ENCODE results near the gene TNS1. TPM values are rescaled to one million over a fixed set of nuclear protein-coding genes. Genes with fewer than 3 reads are reported as not detected.

TNS1 gene
- polyA plus RNA-seq, 1 donor from 2014 or later = not detected

- Mint-ChIP-seq H3K4me3 (no peak overlapping the region), H3K9me3 (no peaks in the 10 kb centered on the region), H3K36me3 (peaks cover 3% of the 10 kb centered on the region), H3K4me1 (no peaks in the 10 kb centered on the region), H3K27ac (peak overlapping the region in 1 of 3 donors; percentile 5), H3K27me3 (peaks cover 2% of the 10 kb centered on the region)
Measured at GRCh38 chr2:217893440-217893839, 109.4 kb downstream of the TNS1 start.

- Mint-ChIP-seq H3K4me1 (no peaks in the 10 kb centered on the region), H3K36me3 (peaks cover 3% of the 10 kb centered on the region), H3K27me3 (peaks cover 2% of the 10 kb centered on the region), H3K4me3 (no peak overlapping the region), H3K9me3 (no peaks in the 10 kb centered on the region), H3K27ac (peak overlapping the region in 1 of 3 donors; percentile 84)
Measured at GRCh38 chr2:217892560-217892959, 110.2 kb downstream of the TNS1 start.

GRCh38 chr2:217890445-217890844 lies 112.3 kb downstream of the TNS1 start:
- Mint-ChIP-seq H3K27ac (peak overlapping the region in 1 of 3 donors; percentile 68), H3K4me1 (peaks cover 5 to 11% (median 10%) of the 10 kb centered on the region in 3 donors), H3K9me3 (no peaks in the 10 kb centered on the region), H3K4me3 (no peak overlapping the region), H3K27me3 (peaks cover under 1% of the 10 kb centered on the region), H3K36me3 (peaks cover 3% of the 10 kb centered on the region)

GRCh38 chr2:217889656-217890055 lies 113.1 kb downstream of the TNS1 start:
- Mint-ChIP-seq H3K27me3 (no peaks in the 10 kb centered on the region), H3K9me3 (no peaks in the 10 kb centered on the region), H3K4me3 (no peak overlapping the region), H3K27ac (no peak overlapping the region), H3K36me3 (peaks cover 3% of the 10 kb centered on the region), H3K4me1 (peaks cover 5 to 13% (median 12%) of the 10 kb centered on the region in 3 donors)

- H3K27me3 Mint-ChIP-seq = no peaks in the 10 kb centered on the region
- peaks cover 5 to 13% (median 13%) of the 10 kb centered on the region in 3 donors for H3K4me1 Mint-ChIP-seq
- H3K27ac Mint-ChIP-seq = no peak overlapping the region
- no peak overlapping the region for H3K4me3 Mint-ChIP-seq
- no peaks in the 10 kb centered on the region for H3K9me3 Mint-ChIP-seq
- peaks cover 3% of the 10 kb centered on the region for H3K36me3 Mint-ChIP-seq
Measured at GRCh38 chr2:217887841-217888701, 114.7 kb downstream of the TNS1 start.

- no peaks in the 10 kb centered on the region for H3K36me3 Mint-ChIP-seq
- no peak overlapping the region for H3K4me3 Mint-ChIP-seq
- H3K27me3 Mint-ChIP-seq = no peaks in the 10 kb centered on the region
- H3K27ac Mint-ChIP-seq = no peak overlapping the region
- peaks cover 5 to 13% (median 13%) of the 10 kb centered on the region in 3 donors for H3K4me1 Mint-ChIP-seq
- H3K9me3 Mint-ChIP-seq = no peaks in the 10 kb centered on the region
Measured at GRCh38 chr2:217886720-217887309, 116.0 kb downstream of the TNS1 start.

- H3K4me1 Mint-ChIP-seq = peaks cover 5 to 13% (median 13%) of the 10 kb centered on the region in 3 donors
- peak overlapping the region in 1 of 4 donors; percentile 80 for H3K4me3 Mint-ChIP-seq
- no peaks in the 10 kb centered on the region for H3K27me3 Mint-ChIP-seq
- H3K36me3 Mint-ChIP-seq = no peaks in the 10 kb centered on the region
- no peak overlapping the region for H3K27ac Mint-ChIP-seq
- no peaks in the 10 kb centered on the region for H3K9me3 Mint-ChIP-seq
Measured at GRCh38 chr2:217886091-217886490, 116.7 kb downstream of the TNS1 start.

GRCh38 chr2:217884985-217885384 lies 117.8 kb downstream of the TNS1 start:
- Mint-ChIP-seq H3K9me3 (no peaks in the 10 kb centered on the region), H3K4me3 (peak overlapping the region in 1 of 4 donors; percentile 7), H3K27me3 (no peaks in the 10 kb centered on the region), H3K36me3 (no peaks in the 10 kb centered on the region), H3K4me1 (peaks cover 5 to 13% (median 13%) of the 10 kb centered on the region in 3 donors), H3K27ac (peak overlapping the region in 1 of 3 donors; percentile 30)

GRCh38 chr2:217880891-217881290 lies 121.9 kb downstream of the TNS1 start:
- Mint-ChIP-seq H3K4me1 (peaks cover 0 to 4% (median 3%) of the 10 kb centered on the region in 3 donors), H3K9me3 (no peaks in the 10 kb centered on the region), H3K27ac (no peak overlapping the region), H3K4me3 (no peak overlapping the region), H3K27me3 (no peaks in the 10 kb centered on the region), H3K36me3 (no peaks in the 10 kb centered on the region)

- H3K9me3 Mint-ChIP-seq = no peaks in the 10 kb centered on the region
- no peak overlapping the region for H3K4me3 Mint-ChIP-seq
- peaks cover 4% of the 10 kb centered on the region for H3K36me3 Mint-ChIP-seq
- H3K27ac Mint-ChIP-seq = no peak overlapping the region
- H3K27me3 Mint-ChIP-seq = peaks cover 1% of the 10 kb centered on the region
- peaks cover 0 to 3% (median 1%) of the 10 kb centered on the region in 3 donors for H3K4me1 Mint-ChIP-seq
Measured at GRCh38 chr2:217880287-217880889, 122.4 kb downstream of the TNS1 start.

GRCh38 chr2:217878915-217879590 lies 123.7 kb downstream of the TNS1 start:
- Mint-ChIP-seq H3K4me1 (no peaks in the 10 kb centered on the region), H3K9me3 (no peaks in the 10 kb centered on the region), H3K27me3 (peaks cover 1% of the 10 kb centered on the region), H3K27ac (no peak overlapping the region), H3K36me3 (peaks cover 5% of the 10 kb centered on the region), H3K4me3 (no peak overlapping the region)

- no peak overlapping the region for H3K4me3 Mint-ChIP-seq
- no peaks in the 10 kb centered on the region for H3K9me3 Mint-ChIP-seq
- no peak overlapping the region for H3K27ac Mint-ChIP-seq
- H3K36me3 Mint-ChIP-seq = peaks cover 5% of the 10 kb centered on the region
- H3K4me1 Mint-ChIP-seq = no peaks in the 10 kb centered on the region
- H3K27me3 Mint-ChIP-seq = peaks cover 1% of the 10 kb centered on the region
Measured at GRCh38 chr2:217877866-217878265, 124.9 kb downstream of the TNS1 start.

- H3K27ac Mint-ChIP-seq = no peak overlapping the region
- H3K4me1 Mint-ChIP-seq = no peaks in the 10 kb centered on the region
- H3K4me3 Mint-ChIP-seq = no peak overlapping the region
- peaks cover 1% of the 10 kb centered on the region for H3K27me3 Mint-ChIP-seq
- H3K36me3 Mint-ChIP-seq = peaks cover 7% of the 10 kb centered on the region
- peaks cover 0 to 2% (median 0%) of the 10 kb centered on the region in 3 donors for H3K9me3 Mint-ChIP-seq
Measured at GRCh38 chr2:217876253-217876570, 126.6 kb downstream of the TNS1 start.

GRCh38 chr2:217875556-217876252 lies 127.1 kb downstream of the TNS1 start:
- Mint-ChIP-seq H3K9me3 (peaks cover 0 to 2% (median 0%) of the 10 kb centered on the region in 3 donors), H3K27me3 (peaks cover 2% of the 10 kb centered on the region), H3K4me3 (no peak overlapping the region), H3K4me1 (no peaks in the 10 kb centered on the region), H3K36me3 (peaks cover 7% of the 10 kb centered on the region), H3K27ac (no peak overlapping the region)
